WERI-Rb-1 (cell line): ENCODE measurements around the gene PHACTR1.

Experiments used
- DNase-seq: peaks from one replicate; pipeline ENCODE4 v3.0.0-alpha.2; 2020
- H3K27ac ChIP-seq: fragments of 250-450 bp; sonication (Bioruptor Pico); 2 replicates; pipeline ENCODE4 v1.5.1; 2020; ENCODE audit warnings: mild to moderate bottlenecking, moderate library complexity
- H3K27me3 ChIP-seq: fragments of 250-450 bp; sonication (Bioruptor Pico); 2 replicates; pipeline ENCODE4 v1.5.1; 2021; ENCODE audit warnings: mild to moderate bottlenecking, low read depth, moderate library complexity; ENCODE audit not compliant: insufficient read depth, severe bottlenecking
- H3K36me3 ChIP-seq: fragments of 250-450 bp; sonication (Bioruptor Pico); 2 replicates; pipeline ENCODE4 v1.5.1; 2020; ENCODE audit warnings: mild to moderate bottlenecking, moderate library complexity
- H3K4me3 ChIP-seq: 2 replicates; pipeline ENCODE4 v1.5.1; 2011; ENCODE audit warnings: low read depth, mild to moderate bottlenecking, control low read depth, low read length
- H3K9me3 ChIP-seq: fragments of 250-450 bp; sonication (Bioruptor Pico); 2 replicates; pipeline ENCODE4 v1.5.1; 2021; ENCODE audit warnings: mild to moderate bottlenecking, moderate library complexity; ENCODE audit not compliant: severe bottlenecking
- CTCF ChIP-seq: IDR thresholded peaks from 2 replicates; pipeline ENCODE4 v1.5.1; 2011; ENCODE audit warnings: low read depth, mild to moderate bottlenecking, control low read depth, inconsistent platforms, low read length

Gene PHACTR1

DNA sequence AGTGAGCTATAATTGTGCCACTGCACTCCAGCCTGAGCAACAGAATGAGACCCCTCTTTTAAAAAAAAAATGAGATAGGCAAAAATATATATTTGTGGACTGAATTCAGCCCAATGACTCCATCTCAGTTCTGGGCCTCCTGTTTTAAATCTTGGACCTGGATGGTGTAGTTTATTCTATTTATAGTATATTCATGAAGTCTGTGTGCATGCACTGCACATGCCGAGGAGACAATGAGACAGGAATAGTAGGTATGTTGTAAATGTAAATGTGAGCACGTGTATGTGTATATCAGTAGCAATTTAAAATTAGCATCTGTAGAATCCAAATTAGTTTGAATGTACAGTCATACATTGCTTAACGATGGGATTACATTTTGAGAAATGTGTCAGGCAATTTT is 520.8 kb downstream of the PHACTR1 start:
- TF ChIP-seq CTCF, result no peak
- H3K27ac ChIP-seq, result no peak overlapping the region
- no peaks in the 10 kb centered on the region for H3K27me3 ChIP-seq

GRCh38 chr6:13238017-13238416 is 521.5 kb downstream of the PHACTR1 start:
- no peak for TF ChIP-seq CTCF
- Histone ChIP-seq H3K27me3 (no peaks in the 10 kb centered on the region), H3K27ac (no peak overlapping the region), H3K36me3 (no peaks in the 10 kb centered on the region), H3K4me3 (no peak overlapping the region), H3K9me3 (no peaks in the 10 kb centered on the region)
- DNase-seq, result no peak

More for the DNA sequence above, 520.8 kb downstream of the PHACTR1 start:
- Histone ChIP-seq H3K4me3 (no peak overlapping the region), H3K36me3 (no peaks in the 10 kb centered on the region), H3K9me3 (no peaks in the 10 kb centered on the region)
- DNase-seq, result no peak

DNA sequence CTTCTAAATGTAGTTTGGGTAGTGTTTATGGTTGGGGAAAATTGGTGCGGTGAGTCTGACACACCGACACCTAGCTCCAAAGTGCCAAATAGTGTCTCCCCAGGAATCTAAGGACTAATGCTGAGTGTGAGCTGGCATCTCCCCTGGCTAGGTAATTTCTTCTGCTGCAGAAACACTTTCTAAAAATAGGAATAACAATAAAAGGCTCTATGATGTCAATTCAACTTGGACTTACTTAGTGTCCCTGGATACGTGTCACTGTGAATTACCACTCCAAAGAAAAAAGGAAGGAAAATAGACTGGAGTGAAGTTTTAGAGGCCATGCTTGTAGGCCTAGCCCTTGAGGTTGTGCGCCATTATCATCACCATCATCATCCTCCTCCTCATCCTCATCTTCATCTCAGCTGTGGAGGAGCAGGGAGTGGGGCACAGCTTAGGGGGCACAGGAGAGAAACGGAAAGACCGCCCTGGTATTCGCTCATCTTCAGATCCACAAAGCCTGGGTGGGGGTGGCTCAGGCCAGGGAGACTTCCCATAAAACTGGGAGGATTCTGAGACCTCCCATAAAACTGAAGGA is 522.2 kb downstream of the PHACTR1 start:
- no peaks in the 10 kb centered on the region for H3K36me3 ChIP-seq
- peaks cover 1% of the 10 kb centered on the region for H3K9me3 ChIP-seq
- no peak overlapping the region for H3K27ac ChIP-seq
- H3K4me3 ChIP-seq, result no peak overlapping the region
- DNase-seq, result no peak
- H3K27me3 ChIP-seq, result no peaks in the 10 kb centered on the region
- no peak for TF ChIP-seq CTCF

GRCh38 chr6:13239530-13240455 is 523.2 kb downstream of the PHACTR1 start:
- Histone ChIP-seq H3K4me3 (no peak overlapping the region), H3K27me3 (no peaks in the 10 kb centered on the region), H3K27ac (no peak overlapping the region), H3K36me3 (no peaks in the 10 kb centered on the region), H3K9me3 (peaks cover 3% of the 10 kb centered on the region)
- DNase-seq, result no peak
- no peak for TF ChIP-seq CTCF

DNA sequence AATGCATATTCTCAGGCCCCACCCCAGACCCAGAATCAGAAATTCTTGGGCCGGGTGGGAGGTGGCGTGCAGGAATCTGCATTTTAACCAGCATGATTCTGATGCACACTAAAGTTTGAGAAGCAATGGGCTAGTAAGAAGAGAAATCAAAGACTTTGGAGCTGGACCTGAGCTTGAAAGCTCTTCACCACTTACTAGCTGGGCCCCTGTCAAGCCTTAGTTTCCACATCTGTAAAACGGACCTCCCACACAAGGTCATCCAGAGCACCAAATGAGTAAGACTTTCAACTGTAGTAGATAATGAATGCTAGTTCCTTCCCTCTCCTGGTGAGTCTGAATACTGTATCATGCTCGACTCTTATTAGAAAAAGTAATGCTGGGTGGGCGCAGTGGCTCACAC is 524.8 kb downstream of the PHACTR1 start:
- peaks cover 3% of the 10 kb centered on the region for H3K9me3 ChIP-seq
- H3K36me3 ChIP-seq, result no peaks in the 10 kb centered on the region
- no peak overlapping the region for H3K27ac ChIP-seq
- no peak overlapping the region for H3K4me3 ChIP-seq
- DNase-seq, result no peak
- no peaks in the 10 kb centered on the region for H3K27me3 ChIP-seq
- no peak for TF ChIP-seq CTCF
